GM19240 (cell line): Measurements from ENCODE around the gene PHACTR3.
"Not testable (repeated sequence)": the region's sequence is repeated elsewhere in the genome, so short reads cannot be mapped to it uniquely, and the experiment has no call there.

ENCODE experiments used
- DNase-seq: peaks from one replicate; pipeline ENCODE4 v3.0.0; 2011; ENCODE audit warnings: low spot score; ENCODE audit not compliant: insufficient read length

PHACTR3 gene

DNA sequence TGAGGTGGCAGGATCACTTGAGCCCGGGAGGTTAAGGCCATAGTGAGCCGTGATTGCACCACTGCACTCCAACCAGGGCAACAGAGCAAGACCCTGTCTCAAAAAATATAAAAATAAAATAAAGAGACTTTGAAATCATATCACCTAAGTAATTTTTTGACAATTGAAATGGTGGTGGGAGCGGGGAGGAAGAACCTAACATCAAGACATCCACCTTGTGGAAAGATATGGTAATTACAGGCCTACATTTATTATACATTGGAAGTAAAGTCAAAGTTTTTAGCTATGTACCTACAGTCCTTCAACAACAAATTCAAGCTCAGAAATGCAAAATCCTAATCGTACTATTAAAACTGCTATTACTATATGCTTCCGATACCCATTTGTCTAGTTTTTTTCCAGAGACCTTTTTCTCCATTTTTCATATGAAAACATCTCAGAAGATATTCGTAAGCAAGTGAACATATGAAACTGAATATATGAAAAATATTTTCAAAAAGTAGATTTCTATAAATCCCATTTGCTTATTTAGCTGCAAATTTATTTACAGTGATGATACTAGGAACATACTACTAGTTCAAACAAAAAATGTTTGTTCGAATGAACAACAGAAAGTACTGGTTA lies 245.8 kb downstream of the PHACTR3 start:
- no peak for DNase-seq

DNA sequence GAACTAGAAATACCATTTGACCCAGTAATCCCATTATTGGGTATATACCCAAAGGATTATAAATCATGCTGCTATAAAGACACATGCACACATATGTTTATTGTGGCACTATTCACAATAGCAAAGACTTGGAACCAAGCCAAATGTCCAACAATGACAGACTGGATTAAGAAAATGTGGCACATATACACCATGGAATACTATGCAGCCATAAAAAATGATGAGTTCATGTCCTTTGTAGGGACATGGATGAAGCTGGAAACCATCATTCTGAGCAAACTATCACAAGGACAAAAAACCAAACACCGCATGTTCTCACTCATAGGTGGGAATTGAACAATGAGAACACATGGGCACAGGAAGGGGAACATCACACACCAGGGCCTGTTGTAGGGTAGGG lies 252.2 kb downstream of the PHACTR3 start:
- DNase-seq: not testable (repeated sequence)

DNA sequence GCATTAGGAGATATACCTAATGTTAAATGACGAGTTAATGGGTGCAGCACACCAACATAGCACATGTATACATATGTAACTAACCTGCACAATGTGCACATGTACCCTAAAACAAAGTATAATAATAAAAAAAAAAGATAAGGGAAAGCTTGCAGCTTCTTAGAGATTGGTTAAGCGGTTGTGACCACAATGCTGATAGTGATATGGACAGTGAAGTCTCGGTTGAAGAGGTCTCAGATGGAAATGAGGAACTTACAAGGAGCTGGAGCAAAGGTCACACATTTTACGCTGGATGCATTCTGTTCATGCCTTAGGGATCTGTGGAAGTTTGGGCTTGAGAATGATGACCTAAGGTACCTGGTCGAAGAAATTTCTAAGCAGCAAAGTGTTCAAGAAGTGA lies 252.6 kb downstream of the PHACTR3 start:
- not testable (repeated sequence) for DNase-seq

DNA sequence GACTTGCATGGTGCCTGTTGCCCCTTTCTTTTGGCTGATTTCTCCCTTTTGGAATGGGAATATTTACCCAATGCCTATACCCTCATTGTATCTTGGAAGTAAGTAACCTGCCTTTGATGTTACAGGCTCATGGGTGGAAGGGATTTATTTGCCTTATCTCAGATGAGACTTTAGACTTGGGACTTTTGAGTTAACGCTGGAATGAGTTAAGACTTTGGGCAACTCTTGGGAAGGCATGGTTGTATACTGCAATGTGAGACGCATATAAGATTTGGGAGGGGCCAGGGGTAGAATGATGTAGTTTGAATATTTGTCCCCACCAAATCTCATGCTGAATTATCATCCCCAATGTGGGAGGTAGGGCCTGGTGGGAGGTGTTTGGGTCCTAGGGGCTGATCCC lies 253.6 kb downstream of the PHACTR3 start:
- no peak for DNase-seq

DNA sequence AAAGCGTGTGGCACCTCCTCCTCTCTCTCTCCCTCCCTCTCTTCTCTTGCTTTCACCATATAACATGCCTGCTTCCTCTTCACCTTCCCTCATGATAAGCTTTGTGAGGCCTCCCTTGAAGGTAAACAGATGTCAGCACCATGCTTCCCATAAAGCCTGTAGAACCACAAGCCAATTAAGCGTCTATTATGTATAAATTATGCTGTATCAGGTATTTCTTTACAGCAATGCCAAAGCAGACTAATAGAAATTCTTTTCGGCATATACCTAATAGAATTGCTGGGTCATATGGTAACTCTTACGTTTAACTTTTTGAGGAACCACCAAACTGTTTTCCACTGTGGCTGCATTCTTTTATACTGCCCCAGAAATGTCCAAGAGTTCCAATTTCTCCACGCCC lies 254.1 kb downstream of the PHACTR3 start:
- DNase-seq: no peak

DNA sequence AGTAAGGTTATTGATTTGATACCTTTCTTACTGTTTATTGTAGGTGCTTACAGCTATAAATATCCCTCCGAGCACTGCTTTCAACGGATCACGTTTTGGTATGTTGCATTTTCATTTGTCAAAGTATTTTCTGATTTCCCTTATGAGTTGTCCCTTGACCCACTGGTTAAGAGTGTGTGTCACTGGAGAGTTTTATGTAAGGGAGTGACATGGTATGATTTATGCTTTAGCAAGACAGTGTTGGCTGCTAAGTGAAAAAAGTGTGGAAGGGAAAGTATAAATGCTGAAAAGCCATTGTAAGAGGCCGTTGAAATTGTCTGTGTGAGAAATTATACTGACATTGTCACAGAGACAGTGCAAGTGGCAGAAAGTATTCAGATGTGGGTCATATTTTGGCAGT lies 257.1 kb downstream of the PHACTR3 start:
- DNase-seq: no peak

DNA sequence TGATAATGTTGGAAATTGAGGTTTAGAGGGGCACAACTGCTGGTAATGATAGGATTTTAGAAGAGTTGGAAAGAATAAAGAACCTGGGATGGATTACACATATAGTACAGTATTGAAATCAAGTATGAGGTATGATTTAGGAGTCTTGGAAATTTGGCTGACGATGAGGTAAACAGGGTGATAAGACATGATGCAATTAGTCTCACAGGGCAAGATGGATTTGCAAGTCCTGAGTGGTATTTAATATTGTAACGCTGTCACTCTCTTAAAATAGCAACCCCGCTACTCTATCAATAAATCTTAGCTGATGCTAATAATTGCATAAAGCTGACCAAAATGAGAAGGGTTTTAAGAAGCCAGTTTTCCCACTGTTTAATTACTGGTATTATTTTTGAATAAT lies 258.7 kb downstream of the PHACTR3 start:
- no peak for DNase-seq

DNA sequence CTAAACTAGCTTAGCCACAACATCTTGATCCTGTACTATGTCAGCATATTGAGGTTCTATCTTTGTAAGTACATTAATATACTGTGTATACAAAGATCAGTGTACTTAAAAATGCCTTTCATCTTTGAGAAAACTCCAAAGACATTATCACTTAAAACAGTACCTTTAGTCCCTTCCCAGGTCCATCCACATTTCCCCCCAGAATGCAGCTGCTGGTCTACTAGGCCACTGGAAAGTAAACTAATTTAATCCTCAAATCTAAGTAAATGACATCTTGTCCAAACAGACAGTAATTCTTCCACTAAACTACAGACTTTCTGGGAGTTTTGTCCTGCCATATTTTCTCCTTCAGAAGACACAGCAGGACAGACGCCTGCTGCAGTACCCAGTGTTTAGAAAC lies 260.4 kb downstream of the PHACTR3 start:
- no peak for DNase-seq

DNA sequence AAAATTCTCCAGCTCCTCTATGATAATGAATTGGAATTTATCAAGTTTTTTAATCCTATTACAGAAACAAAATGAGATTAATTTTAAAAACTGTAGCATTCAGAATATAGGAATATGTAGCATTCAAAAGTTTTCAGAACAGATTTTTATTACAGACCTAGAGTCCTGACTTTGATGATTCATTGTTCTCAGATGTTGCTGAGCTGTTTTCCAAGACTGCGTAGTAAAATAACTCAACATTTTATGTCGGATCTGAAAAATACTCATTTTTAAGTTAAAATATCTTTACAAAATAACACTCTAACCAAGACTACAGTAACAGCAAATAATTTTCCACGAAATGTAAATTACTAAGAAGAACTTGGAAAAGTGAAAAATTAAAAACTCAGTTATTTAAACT lies 262.0 kb downstream of the PHACTR3 start:
- no peak for DNase-seq

DNA sequence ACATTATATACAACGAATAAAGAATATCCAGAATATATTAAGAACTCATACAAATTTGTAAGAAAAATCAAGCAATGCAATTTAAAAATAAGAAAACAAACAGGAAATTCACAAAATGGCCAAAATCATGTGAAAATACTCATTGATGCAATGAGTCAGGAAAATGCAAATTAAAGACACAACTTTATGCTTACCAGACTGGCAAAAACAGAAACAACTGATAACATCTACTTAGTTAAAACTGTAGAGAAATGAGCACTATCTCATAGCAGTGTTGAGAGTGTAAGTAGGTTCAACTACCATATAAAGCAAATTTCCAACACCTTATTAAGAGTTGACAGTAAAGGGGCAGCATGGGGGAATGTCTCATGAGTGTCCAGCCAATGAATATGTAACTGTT lies 266.8 kb downstream of the PHACTR3 start:
- no peak for DNase-seq

DNA sequence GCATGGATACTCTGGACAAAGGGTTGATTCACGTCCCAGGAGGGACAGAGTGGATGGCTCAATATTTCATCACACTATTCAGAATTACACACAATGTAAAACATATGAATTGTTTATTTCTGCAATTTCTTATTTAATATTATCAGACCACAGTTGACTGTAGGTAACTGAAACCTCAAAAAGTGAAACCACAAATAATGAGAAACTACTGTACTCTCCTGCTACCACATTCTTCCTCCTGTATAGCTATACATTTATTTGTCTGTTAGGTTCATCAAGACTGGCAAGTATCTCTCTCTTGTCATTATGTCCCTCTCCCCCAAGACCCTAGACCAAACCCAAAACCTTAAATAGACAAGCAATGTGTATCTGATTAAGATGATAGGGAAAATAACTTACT lies 269.1 kb downstream of the PHACTR3 start:
- DNase-seq: no peak

DNA sequence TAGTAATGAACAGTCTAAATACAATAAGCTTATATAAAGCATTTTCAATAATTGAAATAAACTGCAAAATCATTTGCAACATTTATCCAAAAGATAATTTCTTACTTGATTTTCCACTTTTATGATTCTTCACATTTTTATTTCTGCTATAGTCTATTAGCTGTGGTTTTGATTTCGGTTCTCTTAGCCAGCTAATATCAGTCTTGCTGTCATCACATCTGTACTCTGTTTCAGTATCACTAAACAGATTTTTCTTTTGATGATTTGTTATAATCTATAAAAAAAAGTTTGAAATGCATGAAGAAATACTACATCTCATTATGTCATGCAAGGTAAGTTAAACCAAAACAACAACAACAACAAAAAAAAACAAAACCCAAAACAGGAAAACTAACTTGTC lies 275.9 kb downstream of the PHACTR3 start:
- no peak for DNase-seq

DNA sequence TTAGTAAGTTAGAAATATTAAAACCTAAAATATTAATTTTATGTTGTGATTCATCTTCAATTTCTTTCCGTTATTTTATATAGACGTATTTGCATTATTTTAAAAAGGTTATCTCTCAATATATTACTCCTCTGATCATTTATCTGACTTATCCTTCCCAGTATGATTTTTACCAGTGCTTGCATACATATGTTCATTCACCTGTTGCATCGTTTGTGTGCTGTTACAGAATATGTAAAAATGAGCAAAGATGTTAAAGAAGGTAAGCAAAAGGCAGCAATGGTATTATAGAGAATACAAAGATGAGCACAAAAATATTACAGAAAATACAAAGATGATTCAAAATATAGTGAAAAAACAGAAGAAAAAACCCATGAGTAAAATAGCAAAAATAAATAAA lies 280.2 kb downstream of the PHACTR3 start:
- DNase-seq: no peak

DNA sequence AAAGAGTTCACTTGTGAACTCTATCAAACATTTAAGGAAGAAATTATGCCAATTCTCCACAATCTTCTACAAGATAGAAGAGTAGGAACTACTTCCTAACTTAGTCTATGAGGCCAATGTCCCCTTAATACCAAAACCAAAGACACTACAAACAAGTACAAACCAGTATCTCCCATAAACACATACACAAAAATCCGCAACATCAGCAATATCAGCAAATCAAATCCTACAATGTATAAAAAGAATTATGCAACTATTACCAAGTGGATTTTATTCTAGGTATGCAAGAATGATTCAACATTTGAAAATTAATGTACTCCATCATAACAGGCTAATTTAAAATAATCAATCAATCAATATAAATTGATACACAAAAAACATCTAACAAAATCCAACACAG lies 283.7 kb downstream of the PHACTR3 start:
- no peak for DNase-seq

DNA sequence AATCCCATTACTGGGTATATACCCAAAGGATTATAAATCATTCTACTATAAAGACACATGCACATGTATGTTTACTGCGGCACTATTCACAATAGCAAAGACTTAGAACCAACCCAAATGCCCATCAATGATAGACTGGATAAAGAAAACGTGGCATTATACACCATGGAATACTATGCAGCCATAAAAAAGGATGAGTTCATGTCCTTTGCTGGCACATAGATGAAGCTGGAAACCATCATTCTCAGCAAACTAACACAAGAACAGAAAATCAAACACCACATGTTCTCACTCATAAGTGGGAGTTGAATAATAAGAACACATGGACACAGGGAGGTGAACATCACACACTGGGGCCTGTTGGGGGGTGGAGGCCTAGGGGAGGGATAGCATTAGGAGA lies 285.7 kb downstream of the PHACTR3 start:
- not testable (repeated sequence) for DNase-seq

DNA sequence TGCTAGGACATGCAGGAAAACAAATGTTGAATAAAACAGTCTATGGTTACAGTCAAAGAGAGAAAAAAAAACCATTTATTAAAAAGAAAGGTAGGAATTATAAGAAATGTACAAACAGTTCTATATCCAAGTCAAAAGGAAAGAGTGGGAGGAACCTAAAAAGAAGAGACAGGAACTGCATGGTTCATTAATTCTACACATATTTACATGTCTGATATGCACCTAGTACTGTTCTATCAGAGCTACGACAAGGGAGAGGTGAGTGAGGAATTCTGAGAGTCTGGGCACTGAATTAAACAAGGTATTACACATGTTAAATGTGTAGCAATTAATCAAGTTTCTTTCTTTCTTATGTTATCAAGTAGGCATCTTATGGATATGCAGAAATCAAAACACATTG lies 287.2 kb downstream of the PHACTR3 start:
- no peak for DNase-seq

DNA sequence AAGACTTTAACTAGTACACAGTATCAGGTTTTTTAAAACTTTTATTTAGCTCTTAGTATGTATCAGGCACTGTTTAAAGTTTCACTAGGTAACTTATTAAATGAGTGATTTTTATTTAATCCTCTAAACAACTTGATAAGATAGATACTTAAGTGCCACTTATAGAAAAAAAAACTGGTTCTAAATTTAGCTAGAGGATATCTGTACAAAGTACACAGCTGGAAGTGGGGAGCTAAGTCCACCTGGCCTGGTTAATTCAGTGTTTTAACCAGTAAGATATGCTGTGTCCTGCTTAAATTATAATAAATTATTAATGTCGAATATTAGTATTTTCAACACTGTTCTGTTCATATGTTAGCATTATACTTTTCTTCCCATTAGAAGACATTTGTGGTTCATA lies 291.6 kb downstream of the PHACTR3 start:
- no peak for DNase-seq
